ENCODE measurements around the gene MIA3. TPM values are rescaled to one million over a fixed set of nuclear protein-coding genes. Genes with fewer than 3 reads are reported as not detected.

Gene MIA3
- total and polyA plus RNA-seq, 9 of the 15 experiments (the other 6 are each of a cell fraction or from before 2014, with no cell fraction given), result 21.6 to 89.4 (median 40.8) TPM

- Histone ChIP-seq H3K4me1 (replicated peaks in 1 of 2; ENCODE audit: control insufficient read depth in 2 of 2, insufficient read depth in 2 of 2, low read length in 2 of 2) (no peaks in the 10 kb centered on the region), H3K36me3 (ENCODE audit: control insufficient read depth, insufficient read depth, low read length) (peaks cover 29% of the 10 kb centered on the region; the same call in 2 of the 3 replicates), H3K4me3 (no peak overlapping the region), H2AFZ (ENCODE audit: low read depth, low read length) (no peak overlapping the region), H3K79me2 (ENCODE audit: control insufficient read depth, insufficient read depth, low read length) (no peaks in the 10 kb centered on the region), H3K4me2 (ENCODE audit: insufficient read depth, low read length) (no peak overlapping the region), H4K20me1 (replicated peaks; ENCODE audit: control insufficient read depth, insufficient read depth, low read length) (no peaks in the 10 kb centered on the region), H3K27me3 (ENCODE audit: control insufficient read depth in 2 of 2, insufficient read depth in 2 of 2, low read length in 2 of 2) (no peaks in the 10 kb centered on the region), H3K9me1 (ENCODE audit: control insufficient read depth, insufficient read depth, low read length) (no peaks in the 10 kb centered on the region), H3K27ac (ENCODE audit: extremely low read depth, low read depth, low read length) (no peak overlapping the region), H3K9ac (ENCODE audit: insufficient read depth in 1 of 2, low read depth in 2 of 2, low read length in 2 of 2) (no peak overlapping the region), H3K9me3 (replicated peaks; ENCODE audit: control insufficient read depth, insufficient read depth, low read depth, low read length) (no peaks in the 10 kb centered on the region)
- TF ChIP-seq MAFF (IDR thresholded peaks at IDR 0.05; ENCODE audit: low read length) (no peak), KDM2B (CRISPR knock-in tag; IDR thresholded peaks at IDR 0.05) (no peak), SREBF2 (CRISPR knock-in tag; IDR thresholded peaks at IDR 0.05) (no peak), TAF7 (tag; IDR thresholded peaks at IDR 0.05) (no peak), ZFP91 (CRISPR knock-in tag; IDR thresholded peaks at IDR 0.05) (no peak), MXI1 (IDR thresholded peaks at IDR 0.05; ENCODE audit: low read depth, low read length) (no peak), HMBOX1 (IDR thresholded peaks at IDR 0.05) (no peak)
- ATAC-seq, result no peak
- no peak for DNase-seq (ENCODE audit: extremely low read depth in 1 of 4, low spot score in 3 of 4)
- no TSS peak for BruUV-seq (replicated peaks)
- intact Hi-C loops (cut with micrococcal nuclease), result no loop called here
- POLR2A ChIA-PET, result no interaction called here
- 100% methylated on average over 1 of the region's 1 CpG for WGBS (ENCODE audit: insufficient coverage, low coverage, missing lambda C conversion rate)
- CTCF ChIA-PET (ENCODE audit: low intra/inter-chr PET ratio), result no interaction called here
- no peak for FAIRE-seq
- in situ Hi-C loops (cut with MboI), result no loop called here
Observed at GRCh38 chr1:222691016-222691415, 73.1 kb downstream of the MIA3 start.
